NCI-H2227 treated with DMSO at 0.1 percent for 48 hours (cell line): ENCODE measurements around the gene GMDS.

Experiments
- DNase-seq: peaks from one replicate; lab custom pipeline; 2025; lab: John Stamatoyannopoulos, UW

The GMDS gene

GRCh38 chr6:1624058-1624850, 621.2 kb downstream of the GMDS start:
- DNase-seq = no peak

GRCh38 chr6:1623769-1624057, 621.7 kb downstream of the GMDS start:
- DNase-seq = no peak

GRCh38 chr6:1622851-1623768, 622.3 kb downstream of the GMDS start:
- no peak for DNase-seq

- no peak for DNase-seq
Observed at GRCh38 chr6:1622220-1622850, 623.1 kb downstream of the GMDS start.

- DNase-seq = no peak
Observed at GRCh38 chr6:1621070-1621701, 624.2 kb downstream of the GMDS start.

GRCh38 chr6:1620504-1621069, 624.8 kb downstream of the GMDS start:
- DNase-seq = no peak

GRCh38 chr6:1619673-1620503, 625.5 kb downstream of the GMDS start:
- no peak for DNase-seq

GRCh38 chr6:1619098-1619672, 626.2 kb downstream of the GMDS start:
- no peak for DNase-seq

- no peak for DNase-seq
Observed at GRCh38 chr6:1618311-1619097, 626.9 kb downstream of the GMDS start.

- DNase-seq = no peak
Observed at GRCh38 chr6:1617466-1618310, 627.7 kb downstream of the GMDS start.

- no peak for DNase-seq
Observed at GRCh38 chr6:1616701-1617463, 628.5 kb downstream of the GMDS start.

GRCh38 chr6:1615853-1616420, 629.5 kb downstream of the GMDS start:
- DNase-seq = no peak

GRCh38 chr6:1615151-1615852, 630.1 kb downstream of the GMDS start:
- no peak for DNase-seq

- DNase-seq = no peak
Observed at GRCh38 chr6:1614448-1615150, 630.8 kb downstream of the GMDS start.

- no peak for DNase-seq
Observed at GRCh38 chr6:1613688-1614447, 631.5 kb downstream of the GMDS start.

- no peak for DNase-seq
Observed at GRCh38 chr6:1613346-1613687, 632.1 kb downstream of the GMDS start.
